SKM-1 treated with dmso at 0.1 percent for 144 hours (cell line): Measurements from ENCODE around the gene TMEM120B.

Experiments
- DNase-seq: peaks from one replicate; lab custom pipeline; 2025; ENCODE audit not compliant: unreplicated experiment; lab: John Stamatoyannopoulos, UW

Gene TMEM120B

DNA sequence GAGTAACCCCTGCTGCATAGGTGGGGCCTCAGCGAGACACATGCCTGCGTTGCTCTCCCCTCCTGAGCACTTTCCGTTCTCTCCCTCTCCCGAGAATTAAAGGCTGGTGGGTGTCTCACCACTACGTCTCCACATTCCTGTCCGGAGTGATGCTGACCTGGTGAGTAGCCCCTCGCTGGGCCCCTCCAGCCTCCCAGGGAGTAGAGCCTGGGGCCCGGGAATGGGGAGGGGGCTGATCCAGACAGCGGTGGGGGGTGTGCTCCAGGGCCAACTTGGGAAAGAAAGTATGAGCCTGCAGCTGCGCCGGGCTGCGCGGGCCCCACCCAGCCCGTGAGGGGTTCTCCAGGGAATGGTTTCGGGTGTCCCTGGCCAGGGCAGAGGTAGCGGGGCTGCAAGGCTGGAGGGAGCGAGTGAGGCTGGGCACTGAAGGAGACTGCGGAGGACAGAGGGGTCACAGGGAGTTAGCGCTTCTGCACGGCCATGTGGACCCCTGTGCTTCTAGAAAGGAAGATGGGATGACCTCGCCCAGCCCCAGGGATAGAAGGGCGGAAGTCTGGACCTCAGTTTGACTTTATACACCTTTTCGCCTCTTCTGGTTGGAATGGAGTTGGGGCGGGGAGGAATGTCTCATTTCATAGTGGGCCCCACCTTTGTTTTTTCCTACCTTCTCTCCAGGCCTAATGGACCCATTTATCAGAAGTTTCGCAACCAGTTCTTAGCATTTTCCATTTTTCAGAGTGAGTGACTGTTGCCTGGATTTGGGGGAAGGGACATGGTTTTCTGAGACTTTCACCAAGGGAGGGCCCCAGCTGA is 58.5 kb downstream of the TMEM120B start:
- no peak for DNase-seq

DNA sequence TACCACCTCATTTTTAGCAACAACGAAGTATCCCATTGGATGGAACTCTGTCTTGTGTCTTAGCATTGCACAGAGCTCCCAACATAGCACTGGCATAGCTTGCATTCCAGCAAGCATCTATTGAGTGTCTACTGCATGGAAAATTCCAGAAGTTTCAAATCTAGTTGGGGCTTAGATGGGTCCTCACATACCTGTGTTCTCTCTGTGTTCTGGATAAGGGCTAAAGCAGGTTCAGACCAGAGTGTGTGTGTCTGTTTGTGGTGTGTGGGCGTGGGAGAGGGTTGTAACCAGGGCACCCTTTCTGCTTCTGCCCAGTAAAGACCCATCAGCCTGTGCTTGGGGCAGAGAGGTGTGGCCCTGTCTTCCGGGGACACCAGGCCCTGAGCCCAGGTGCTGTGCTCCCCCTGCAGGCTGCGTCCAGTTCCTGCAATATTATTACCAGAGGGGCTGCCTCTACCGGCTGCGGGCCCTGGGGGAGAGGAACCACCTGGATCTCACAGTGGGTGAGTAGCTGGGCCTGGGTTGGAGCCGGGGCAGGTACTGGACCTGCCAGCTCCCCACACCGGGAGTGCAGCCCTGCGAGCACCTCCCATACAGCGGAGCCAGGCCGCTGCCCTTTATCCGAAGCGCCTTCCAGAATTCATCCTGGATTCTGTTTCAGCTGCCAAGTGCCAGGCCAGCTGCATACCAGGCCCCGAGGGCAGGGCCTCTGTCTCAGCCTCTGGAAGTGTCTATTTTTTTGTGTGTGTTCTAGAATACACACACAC is 60.6 kb downstream of the TMEM120B start:
- peak; percentile 48 for DNase-seq

DNA sequence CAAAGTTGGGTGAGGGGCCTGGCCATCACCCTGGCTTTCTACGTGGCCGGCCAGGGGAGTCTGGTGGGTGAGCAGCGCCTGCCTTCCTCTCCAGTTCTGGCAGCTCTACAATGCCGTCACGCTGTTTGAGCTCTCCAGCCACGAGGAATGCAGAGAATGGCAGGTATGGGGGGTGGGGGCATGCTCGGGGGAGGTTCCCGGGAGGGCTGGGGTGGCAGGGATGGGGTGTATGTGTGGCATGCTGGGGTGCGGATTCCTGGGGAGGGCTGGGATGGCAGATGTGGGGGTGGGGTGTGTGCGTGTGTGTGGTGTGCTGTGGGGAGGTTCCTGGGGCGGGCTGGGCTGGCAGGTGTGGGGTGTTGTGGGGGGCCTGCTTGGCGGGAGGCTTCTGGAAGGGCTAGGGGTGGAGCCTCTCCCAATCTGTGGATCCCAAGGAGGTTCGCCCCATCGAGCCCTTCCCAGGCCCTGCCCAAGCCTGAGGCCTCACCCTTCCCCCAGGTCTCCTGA is 62.5 kb downstream of the TMEM120B start:
- DNase-seq, result no peak

DNA sequence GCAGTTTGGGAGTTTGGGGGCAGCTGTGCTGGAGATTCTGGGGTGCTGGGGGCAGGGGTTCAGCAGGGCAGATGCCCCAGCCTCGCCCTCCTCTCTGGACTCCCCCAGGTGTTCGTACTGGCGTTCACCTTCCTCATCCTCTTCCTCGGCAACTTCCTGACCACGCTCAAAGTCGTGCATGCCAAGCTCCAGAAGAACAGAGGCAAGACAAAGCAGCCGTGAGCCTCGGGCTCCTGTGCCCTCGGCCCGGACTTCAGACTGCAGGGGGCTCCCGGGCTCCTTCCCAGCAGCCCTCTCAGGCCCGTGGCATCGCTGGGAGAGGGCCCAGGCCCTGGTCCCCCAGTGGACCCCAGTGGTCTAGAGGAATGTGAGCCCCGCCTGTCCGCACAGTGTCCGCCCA is 62.9 kb downstream of the TMEM120B start:
- DNase-seq, result no peak

DNA sequence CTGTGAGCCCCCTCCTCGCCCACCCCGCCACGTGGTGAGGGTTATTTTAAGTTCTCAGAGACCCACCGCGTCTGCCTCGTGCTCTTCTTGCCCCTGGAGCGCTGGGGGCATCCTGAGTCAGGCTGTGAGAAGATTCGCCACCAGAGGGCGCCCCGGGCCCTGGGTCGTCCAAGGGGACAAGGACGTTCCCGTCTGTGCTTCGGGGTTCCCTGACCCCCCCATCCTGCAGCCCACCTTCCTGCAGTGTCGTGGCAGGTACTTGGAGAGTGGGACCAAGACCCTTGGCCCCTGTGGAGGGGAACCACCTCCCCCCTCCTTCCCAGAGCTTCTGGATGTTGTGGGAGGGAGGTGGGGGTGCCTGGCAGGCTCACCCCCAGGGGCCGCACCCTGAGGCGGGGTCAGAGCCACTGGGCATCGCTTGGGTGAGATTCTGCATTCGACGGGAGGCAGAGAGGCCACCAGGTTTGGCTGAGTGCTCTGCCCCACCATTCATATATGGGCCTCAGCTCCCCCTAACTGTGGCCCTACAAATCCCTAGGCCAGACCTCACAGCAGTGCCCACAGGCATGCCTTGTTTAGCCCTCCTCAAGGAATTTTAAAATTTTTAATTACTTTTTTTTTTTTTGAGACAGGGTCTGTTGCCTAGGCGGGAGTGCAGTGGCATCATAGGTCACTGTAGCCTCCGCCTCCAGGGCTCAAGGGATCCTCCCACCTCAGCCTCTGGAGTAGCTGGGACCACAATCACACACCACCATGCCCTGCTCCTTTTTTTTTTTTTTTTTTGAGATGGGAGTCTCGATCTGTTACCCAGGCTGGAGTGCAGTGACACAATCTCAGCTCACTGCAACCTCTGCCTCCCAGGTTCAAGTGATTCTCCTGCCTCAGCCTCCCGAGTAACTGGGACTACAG is 63.9 kb downstream of the TMEM120B start:
- DNase-seq, result peak; percentile 17

DNA sequence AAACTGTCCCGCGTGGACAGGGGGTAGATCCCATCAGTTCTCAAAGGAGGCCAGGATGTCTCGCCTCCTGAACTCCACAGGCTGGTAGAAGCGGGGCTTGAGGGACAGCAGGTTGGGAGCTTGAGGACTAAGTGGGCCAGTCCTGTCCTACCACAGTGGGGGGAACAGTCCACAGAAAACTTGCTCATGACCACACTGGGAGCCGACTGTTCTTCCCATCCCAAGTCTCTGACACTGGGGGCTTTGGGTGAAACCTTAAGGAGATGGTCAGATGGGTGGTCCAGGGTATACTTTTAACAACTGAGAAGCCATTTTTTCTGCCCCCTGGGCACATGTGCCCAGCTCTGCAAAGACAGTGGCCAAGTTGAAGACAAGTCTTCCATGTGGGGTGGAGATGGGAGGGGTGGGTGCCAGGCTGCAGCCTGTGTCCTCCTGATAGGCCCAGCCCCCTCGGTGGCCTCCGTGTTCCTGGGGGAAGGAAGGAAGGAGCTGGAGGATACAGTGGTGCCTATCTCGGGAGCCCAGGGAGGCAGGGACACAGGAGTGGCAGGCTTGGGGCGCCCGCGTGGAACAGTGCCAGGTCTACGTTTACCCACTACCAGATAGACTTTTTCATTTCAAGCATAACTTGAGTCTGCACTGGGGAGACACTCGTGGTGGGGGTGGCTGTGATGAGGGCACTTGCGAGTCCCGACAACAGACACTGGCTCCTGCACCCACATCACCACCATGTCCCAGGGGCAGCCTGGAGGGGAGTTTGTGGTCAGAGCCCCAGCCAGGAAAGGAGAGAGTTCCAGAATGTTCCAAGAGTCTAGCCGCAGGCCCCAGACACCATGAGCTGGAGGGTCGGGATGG is 66.2 kb downstream of the TMEM120B start:
- no peak for DNase-seq

DNA sequence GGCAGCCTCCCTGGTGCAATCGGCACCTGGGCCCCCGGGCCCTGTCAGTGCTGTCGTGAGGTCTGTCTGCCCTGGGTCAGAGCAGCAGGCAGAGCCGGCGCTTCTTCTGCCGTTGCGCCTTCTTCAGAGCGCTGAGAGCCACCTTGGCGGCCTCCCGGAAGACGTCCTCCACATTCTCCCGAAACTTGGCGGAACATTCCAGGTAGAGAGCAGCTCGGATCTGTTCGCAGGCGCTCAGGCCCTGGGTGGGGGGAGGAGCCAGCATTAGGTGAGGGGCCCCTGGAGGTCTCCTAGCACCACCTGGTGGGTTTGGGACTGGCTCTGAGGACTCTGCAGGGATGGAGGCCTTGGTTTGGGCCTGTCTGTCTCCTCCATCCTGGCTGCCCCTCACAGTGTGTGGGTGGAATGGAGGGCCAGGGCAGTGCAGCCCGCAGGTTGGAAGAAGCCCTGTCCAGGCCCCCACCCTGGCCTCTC is 66.9 kb downstream of the TMEM120B start:
- no peak for DNase-seq

DNA sequence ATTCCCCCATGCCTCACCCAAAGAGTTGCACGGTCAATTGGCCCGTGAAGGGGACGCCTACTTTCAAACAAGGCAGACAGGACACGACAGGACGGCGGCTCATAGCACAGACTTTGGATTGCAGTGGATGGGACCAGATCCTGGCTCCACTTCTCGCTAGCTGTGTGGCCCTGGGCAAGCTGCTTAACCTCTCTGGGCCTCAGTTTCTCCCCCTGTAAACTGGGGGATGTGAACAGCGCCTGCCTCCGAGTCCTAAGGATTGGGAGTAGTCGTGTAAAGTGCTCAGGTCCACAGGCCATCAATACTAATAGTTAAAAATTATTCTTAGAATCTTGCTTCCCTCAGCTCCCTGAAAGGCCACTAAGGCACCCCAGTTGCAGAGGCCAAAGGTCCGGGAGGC is 67.9 kb downstream of the TMEM120B start:
- no peak for DNase-seq

DNA sequence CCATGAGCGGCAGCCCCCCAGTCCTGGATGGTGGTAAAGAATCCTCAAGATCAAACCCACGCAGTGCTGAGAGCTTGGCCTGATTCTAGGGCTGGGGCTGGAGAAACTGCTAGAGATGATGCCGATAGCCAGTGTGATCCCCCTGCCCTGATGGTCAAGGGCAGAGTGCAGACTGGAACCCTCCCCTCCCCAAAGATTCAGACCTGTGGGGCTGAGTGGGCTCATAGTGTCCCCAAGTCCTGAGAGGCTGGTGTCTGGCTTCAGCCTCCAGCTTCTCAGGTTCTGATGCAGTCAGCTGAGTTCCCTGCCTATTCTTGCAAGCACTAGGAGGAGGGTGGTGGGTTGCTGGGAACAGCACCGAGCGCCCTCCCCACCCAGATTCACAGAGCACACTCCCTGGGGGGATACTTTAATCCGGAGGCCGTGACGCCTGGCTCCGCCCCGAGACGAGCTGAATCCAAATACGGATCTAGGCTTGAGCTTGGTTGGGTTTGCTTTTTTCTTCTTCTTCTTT is 69.0 kb downstream of the TMEM120B start:
- DNase-seq, result no peak

DNA sequence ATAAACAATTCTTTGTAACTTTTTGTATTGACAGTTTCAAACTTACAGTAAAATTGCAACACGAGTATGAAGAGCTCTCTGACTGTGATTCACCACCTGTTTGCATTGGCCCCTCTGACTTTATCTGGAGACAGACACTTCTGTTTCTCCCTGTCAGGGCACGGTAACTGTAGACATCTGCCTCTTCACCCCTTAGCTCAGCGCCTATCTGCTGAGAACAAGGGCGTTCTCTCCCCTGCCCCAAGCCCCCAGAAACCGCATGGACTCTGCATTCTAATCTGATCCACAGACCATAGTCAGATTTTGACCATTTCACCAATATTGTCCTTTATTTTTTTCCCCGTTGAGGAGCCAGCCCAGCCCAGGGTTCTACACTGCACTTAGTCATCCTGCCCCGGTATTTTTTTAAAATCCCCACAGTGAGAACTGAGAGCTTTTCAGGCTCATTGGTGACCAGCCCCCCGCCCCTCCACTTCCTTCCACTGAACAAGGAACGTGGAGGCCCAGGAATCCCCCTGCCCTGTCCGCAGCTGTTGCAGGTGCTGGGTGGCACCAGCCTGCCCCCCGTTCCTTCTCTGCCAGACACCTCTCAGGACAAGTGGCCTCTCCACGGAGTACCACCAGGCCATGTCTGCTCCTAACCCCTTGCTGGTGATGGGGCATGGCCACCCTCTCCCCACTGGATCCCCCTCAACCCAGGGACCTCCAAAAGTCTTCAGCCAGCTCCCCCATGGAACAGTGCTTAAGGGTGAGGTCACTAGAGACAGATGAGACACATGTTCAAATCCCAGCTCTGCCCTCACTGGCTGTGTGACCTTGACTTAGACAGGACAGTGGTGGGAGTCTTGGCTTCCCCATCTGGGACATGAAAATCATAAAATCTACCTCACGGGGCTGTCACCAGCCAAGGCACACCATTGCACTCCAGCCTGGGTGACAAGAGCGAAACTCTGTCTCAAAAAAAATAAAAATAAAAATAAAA is 69.7 kb downstream of the TMEM120B start:
- no peak for DNase-seq

DNA sequence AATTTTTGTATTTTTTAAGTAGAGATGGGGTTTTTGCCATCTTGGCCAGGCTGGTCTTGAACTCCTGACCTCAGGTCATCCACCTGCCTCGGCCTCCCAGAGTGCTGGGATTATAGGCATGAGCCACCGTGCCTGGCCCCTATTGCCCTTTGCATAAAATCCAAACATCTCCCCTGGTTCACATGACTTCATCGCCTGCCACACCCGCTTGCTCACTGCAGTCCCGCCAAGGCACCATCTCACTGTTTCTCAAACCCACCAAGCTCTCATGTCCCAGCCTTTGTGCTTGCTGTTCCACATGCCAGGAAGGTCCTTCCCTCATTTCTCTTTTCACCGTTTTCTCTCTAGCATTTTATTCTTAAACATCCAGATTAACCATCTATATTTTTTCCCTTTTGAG is 71.2 kb downstream of the TMEM120B start:
- DNase-seq, result no peak

DNA sequence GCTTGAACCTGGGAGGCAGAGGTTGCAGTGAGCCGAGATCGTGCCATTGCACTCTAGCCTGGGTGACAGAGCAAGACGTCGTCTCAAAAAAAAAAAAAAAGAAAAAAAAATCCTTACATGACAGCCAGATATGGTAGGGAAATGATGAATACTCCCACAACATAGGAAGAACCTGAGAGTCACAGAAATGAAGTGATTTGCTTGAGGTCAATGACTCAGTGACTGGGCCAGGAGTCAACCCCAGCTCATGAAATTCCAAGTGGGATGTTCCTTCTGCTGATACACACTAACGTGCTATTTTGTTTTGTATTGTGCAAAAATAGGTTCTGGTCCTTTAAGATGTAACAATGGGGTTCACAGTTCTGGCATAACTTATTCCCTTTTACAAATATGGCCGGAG is 71.9 kb downstream of the TMEM120B start:
- DNase-seq, result no peak

DNA sequence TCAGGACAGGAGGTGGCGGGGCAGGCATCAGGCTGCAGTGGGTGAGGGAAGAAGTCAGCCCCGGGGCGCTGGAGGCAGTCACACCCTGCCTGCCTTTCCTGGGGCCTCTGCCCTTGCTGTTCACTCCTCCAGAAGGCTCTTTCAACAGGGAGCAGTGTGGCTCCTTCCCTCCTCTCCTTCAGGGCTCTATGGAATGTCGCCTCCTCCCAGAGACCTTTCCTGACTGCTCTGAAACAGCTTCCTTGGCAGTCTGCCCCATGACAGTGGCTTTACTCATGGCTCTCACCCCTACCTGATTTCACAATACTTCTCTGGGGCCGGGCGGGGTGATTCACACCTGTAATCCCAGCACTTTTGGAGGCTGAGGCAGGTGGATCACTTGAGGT is 73.9 kb downstream of the TMEM120B start:
- no peak for DNase-seq

DNA sequence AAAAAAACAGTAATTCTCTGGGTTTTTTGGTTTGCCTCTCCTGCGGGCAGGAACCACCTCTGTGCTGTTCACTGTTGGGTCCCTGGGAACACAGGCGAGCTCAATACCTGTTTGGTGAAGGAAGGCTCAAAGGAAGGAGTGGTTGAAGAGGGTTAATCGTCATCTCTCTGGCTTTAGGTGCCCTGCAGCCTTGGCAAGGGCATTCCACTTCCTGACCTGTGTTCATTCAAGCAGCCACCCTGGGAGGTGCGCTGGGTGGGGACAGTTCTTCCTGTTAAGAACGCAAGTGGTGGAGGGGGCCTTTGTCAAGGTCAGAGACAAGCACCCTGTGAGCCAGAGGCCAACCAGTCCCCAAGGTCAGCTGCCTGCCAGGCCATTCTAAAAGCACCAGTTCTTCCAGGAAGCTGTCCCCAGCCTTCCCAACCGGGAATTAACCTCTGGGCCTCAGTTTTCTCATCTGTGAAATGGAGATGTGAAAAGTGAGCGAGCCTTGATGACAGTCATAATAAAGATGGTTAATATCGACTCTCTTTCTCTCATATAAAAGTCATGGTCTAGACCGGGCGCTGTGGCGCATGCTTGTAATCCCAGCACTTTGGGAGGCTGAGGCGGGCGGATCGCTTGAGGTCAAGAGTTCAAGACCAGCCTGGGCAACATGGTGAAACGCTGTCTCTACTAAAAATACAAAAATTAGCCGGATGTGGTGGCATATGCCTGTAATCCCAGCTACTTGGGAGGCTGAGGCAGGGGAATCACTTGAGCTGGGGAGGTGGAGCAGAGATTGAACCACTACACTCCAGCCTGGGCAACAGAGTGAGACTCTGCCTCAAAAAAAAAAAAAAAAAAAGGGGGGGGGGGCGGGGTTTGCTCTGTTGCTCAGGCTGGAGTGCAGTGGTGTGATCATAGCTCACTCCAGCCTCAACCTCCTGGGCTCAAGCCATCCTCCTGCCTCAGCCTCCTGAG is 74.8 kb downstream of the TMEM120B start:
- no peak for DNase-seq

DNA sequence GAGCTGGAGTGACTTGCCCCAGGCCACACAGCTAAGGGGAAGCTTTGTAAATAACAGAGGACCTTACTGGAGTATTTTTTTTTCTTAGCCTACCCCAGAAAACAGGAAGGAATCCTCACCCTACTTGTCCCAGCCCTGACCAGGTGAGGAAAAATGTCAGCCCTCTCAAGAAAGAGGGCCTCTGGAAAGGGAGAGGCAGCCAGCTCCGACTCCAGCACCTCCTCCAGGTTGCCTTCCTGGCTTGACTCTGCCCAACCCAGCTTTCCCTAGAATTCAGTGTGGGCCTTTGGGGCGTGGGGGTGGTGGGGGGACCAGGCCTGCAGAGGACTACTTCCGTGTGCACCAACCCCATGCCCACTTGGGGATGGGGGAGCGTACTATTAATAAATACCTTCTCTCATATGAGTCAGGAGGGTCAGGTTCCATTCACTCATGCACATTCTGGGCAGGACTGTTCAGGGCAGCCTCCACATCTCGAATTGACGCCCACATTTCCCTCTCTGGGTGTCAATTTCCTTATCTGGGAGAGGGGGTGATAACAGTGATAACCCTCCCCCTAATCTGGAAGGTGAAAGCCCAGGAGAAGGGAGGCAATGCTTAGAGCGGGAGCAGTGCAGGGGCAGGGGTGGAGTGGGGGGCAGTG is 75.7 kb downstream of the TMEM120B start:
- DNase-seq, result no peak

DNA sequence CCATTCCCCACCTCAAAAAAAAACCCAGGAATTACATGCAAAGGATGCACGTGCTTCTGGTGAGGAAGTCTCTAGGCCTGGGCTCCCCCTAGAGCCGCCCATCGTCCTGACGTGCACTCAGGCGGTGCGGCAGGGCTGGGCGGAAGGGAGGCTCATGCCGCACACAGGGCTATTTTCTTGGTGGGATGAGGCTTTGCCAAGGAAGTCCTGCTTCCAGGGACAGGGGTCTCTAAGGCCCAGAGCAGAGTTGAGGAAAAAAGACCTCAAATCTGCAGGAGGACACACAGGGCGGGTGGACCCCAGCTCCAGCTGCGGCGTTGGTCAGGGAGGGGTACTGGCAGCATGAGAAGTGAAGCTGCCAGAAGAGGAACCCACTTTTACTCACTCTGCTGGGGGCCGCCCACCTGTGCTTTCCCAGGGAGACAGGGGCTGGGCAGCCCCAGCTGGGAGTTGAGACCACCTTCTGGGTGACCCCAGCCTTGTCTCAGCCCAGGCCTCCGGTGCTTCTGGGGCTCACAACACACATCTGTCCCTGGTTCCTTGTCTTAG is 76.8 kb downstream of the TMEM120B start:
- DNase-seq, result no peak
